Stimulated activated memory B cell treated with anti-CD40 and anti-IgM and Interleukin-4, amounts not matched to agents 10 μg/mL and 1 μg/mL and 100 μg/mL, for 72 hours (primary cell): ENCODE results near the gene PSRC1.
"Not testable (repeated sequence)": the region's sequence is repeated elsewhere in the genome, so short reads cannot be mapped to it uniquely, and the experiment has no call there.

ENCODE experiments used
- ATAC-seq: fragments of 150-1000 bp; cut with Tn5 transposase; 2 replicates; pipeline ENCODE4 v1.10.0; 2021
- H3K27ac Mint-ChIP-seq: one replicate; pipeline ENCODE4 v1.8.0; 2022; ENCODE audit warnings: mild to moderate bottlenecking, mixed read lengths
- H3K27me3 Mint-ChIP-seq: one replicate; pipeline ENCODE4 v1.8.0; 2022; ENCODE audit warnings: mixed read lengths
- H3K36me3 Mint-ChIP-seq: one replicate; pipeline ENCODE4 v1.8.0; 2022; ENCODE audit warnings: mixed read lengths
- H3K4me1 Mint-ChIP-seq: one replicate; pipeline ENCODE4 v1.8.0; 2022; ENCODE audit warnings: mixed read lengths
- H3K4me3 Mint-ChIP-seq: one replicate; pipeline ENCODE4 v1.8.0; 2022; ENCODE audit warnings: mild to moderate bottlenecking, moderate library complexity, mixed read lengths
- H3K9me3 Mint-ChIP-seq: one replicate; pipeline ENCODE4 v1.8.0; 2022; ENCODE audit warnings: mixed read lengths

PSRC1 gene

DNA sequence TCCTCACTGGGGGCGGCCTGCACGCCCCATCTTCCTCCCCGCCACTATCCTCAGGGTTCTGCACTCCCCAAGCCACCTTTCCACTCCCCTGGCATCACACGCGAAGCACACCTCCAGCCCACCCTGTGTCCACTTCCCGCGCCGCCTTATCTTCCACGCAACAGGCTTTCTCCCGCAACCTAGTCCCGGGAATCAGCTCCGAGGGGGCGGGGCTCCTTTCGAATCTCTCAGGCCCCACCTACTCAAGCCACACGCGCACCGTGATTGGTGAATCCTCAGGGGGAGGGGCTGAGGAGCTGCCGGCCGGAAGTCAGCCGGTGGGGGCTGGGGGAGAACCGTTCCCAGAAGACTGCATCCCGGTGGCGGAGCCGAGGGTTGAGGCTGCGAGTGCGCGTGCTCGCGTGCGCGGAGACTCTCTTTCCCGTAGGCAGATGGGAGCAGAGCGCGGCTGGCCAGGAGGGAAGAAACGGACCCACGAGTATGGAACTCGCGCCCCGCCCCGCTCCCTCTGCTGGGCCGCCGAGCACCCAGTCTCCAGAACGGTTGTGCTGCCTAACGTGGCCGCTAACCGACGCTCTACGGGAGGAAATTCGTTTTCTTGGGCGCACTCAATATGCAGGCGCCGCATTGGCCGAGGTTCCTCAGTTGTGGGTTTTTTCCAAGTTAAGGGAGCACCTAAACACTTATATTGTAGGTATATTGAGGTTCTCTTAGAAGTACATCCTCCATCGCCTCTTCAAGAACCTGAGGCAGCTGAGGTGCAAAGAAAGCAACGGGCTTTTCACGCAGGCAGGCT is at the start of gene PSRC1:
TSS of gene PSRC1 (minus strand) at position 194 of the 796 bp plus-strand sequence.
- Mint-ChIP-seq H3K36me3 (no peaks in the 10 kb centered on the region), H3K27ac (peak within 1 kb of the TSS; percentile 60), H3K9me3 (no peaks in the 10 kb centered on the region), H3K4me1 (peaks cover 7% of the 10 kb centered on the region), H3K27me3 (no peaks in the 10 kb centered on the region), H3K4me3 (peak within 1 kb of the TSS; percentile 89)
- peak; percentile 97 for ATAC-seq

DNA sequence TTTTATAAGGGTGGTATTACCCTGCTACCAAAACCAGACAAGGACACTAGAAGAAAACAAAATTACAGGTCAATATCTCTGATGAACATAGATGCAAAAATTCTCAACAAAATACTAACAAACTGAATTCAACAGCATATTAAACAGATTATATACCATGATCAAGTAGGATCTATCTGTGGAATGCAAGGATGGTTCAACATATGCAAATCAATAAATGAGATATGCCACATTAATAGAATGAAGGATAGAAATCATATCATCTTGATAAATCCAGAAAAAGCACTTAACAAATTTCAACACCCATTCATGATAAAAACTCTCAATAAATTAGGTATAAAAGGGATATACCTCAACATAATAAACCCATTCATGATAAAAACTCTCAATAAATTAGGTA is 48.2 kb upstream of the PSRC1 start:
- H3K36me3 Mint-ChIP-seq, result peaks cover 11% of the 10 kb centered on the region
- no peak overlapping the region for H3K27ac Mint-ChIP-seq
- H3K27me3 Mint-ChIP-seq, result peaks cover 48% of the 10 kb centered on the region
- H3K9me3 Mint-ChIP-seq, result peaks cover 12% of the 10 kb centered on the region
- no peaks in the 10 kb centered on the region for H3K4me1 Mint-ChIP-seq
- H3K4me3 Mint-ChIP-seq, result no peak overlapping the region
- no peak for ATAC-seq

DNA sequence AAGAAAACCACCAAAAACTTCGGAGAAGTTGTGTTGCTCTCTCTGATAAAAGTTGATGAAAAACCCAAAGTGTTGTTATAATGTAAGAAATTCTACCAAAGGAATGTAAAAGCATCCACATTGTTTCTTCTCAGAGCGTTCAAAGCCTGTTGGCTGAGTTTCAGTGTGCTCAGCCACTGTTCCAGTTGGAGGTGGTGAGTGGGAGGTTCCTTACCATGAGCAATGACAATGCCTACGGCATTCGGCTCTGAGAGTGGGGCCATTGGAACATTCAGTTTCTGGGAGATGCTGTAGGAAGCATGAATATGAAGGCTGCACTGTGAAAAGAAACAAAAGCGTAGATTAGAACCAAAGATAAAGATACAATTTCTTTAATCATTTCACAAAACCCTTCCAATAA is 44.3 kb upstream of the PSRC1 start:
- H3K4me3 Mint-ChIP-seq, result no peak overlapping the region
- peaks cover 46% of the 10 kb centered on the region for H3K27me3 Mint-ChIP-seq
- H3K9me3 Mint-ChIP-seq, result peaks cover 9% of the 10 kb centered on the region
- peaks cover 11% of the 10 kb centered on the region for H3K36me3 Mint-ChIP-seq
- ATAC-seq, result no peak
- no peak overlapping the region for H3K27ac Mint-ChIP-seq
- no peaks in the 10 kb centered on the region for H3K4me1 Mint-ChIP-seq

DNA sequence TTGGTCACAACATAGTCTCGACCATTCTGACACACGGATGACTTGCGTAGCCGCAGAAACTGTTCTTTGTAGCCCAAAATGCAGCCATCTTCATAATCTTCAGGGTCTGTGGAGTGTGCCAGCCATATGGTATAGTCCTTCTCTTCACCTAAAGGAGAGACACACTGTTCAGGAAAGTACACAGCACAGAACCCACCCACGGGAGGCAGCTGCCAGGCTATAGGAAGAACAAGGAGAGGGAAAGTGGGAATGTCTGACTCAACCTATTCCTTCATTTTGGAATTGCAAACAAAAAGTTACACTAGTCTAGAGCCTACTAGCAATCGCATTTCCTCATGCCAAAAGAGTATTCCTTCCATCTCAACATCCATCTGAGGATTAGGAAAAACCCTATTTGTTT is 40.0 kb upstream of the PSRC1 start:
- Mint-ChIP-seq H3K27ac (no peak overlapping the region), H3K27me3 (peaks cover 41% of the 10 kb centered on the region), H3K4me1 (no peaks in the 10 kb centered on the region), H3K9me3 (no peaks in the 10 kb centered on the region), H3K36me3 (no peaks in the 10 kb centered on the region), H3K4me3 (no peak overlapping the region)
- ATAC-seq, result no peak

DNA sequence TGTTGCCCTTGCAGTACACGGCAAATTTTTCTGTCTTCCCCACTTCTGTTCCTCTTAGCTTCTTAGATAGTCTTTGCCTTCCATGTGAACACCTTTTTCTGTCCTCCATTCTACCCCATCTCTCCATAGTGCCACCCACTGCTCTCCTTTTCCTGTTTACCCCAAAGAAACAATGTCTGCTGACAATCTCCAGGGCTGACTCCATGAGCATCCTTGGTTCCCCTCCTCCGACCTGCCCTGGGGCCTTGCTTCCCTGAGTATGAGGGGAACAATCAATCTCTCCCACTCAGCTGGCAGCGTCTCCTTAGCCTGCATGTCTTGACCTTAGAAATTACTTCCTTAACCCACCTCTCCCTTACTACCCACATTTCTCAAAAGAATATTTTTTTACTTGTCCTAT is 36.2 kb upstream of the PSRC1 start:
- Mint-ChIP-seq H3K27me3 (peaks cover 29% of the 10 kb centered on the region), H3K36me3 (no peaks in the 10 kb centered on the region), H3K27ac (no peak overlapping the region), H3K9me3 (no peaks in the 10 kb centered on the region), H3K4me1 (no peaks in the 10 kb centered on the region), H3K4me3 (no peak overlapping the region)
- no peak for ATAC-seq

DNA sequence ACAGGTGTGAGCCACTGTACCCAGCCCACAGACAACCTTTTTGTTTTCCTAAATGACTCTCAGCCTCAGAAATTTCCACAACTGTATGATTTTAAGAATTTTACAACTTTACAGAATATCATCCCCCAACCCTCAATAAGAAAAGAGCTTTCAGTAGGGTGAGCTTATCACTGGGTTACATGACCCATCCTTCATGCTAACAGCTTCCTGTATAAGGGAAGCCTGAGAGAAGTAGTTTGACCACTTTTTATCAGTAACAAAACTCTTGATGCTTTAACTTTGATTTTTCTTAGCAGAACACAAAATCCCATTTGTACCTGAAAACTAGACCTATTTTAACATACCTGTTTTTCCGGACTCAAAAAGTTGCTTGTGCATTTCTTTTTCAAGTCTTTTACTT is 33.6 kb upstream of the PSRC1 start:
- Mint-ChIP-seq H3K9me3 (no peaks in the 10 kb centered on the region), H3K27ac (no peak overlapping the region), H3K27me3 (peaks cover 17% of the 10 kb centered on the region), H3K4me3 (no peak overlapping the region), H3K36me3 (no peaks in the 10 kb centered on the region), H3K4me1 (no peaks in the 10 kb centered on the region)
- ATAC-seq, result no peak

DNA sequence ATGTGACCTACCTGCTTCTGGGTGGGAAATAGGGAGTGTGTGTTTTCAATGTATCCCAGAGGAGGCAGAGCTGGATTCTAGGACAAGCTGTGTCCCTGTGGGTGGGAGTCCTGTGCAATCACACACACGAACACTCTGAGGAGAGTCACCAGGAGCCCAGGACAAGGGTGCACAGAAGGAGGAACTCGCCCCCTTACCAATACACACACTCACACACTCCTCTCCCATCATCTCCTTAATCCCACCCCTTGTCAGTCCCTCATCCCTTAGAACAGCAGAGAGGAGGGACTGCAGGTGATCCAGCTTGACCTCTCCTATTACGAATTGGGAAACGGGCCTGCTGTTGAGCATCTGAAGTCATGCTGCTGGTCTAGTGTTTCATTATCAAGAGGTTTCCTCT is 32.3 kb upstream of the PSRC1 start:
- Mint-ChIP-seq H3K9me3 (no peaks in the 10 kb centered on the region), H3K36me3 (no peaks in the 10 kb centered on the region), H3K27ac (no peak overlapping the region), H3K27me3 (peaks cover 15% of the 10 kb centered on the region), H3K4me1 (no peaks in the 10 kb centered on the region), H3K4me3 (no peak overlapping the region)
- no peak for ATAC-seq

DNA sequence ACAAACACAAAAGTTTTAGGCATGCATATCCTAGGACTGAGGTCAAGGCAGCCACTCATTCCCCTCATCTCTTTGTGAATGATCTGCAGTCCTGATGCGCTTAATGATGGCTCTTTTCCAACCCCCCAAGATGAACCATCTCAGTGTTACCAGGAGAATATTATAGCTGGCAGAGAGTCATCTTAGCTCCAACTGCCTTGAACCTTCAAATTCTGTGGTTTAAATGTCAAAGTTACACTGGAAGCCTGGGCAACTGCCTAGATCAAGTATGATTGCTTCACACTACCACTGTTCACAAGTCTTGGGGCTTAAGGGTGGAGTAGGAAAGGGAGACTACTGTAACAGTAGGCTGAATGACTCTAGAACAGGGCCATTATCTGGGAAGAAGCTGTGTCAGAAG is 31.9 kb upstream of the PSRC1 start:
- H3K36me3 Mint-ChIP-seq, result no peaks in the 10 kb centered on the region
- no peak for ATAC-seq
- peaks cover 15% of the 10 kb centered on the region for H3K27me3 Mint-ChIP-seq
- H3K27ac Mint-ChIP-seq, result no peak overlapping the region
- H3K4me3 Mint-ChIP-seq, result no peak overlapping the region
- H3K4me1 Mint-ChIP-seq, result no peaks in the 10 kb centered on the region
- H3K9me3 Mint-ChIP-seq, result no peaks in the 10 kb centered on the region

DNA sequence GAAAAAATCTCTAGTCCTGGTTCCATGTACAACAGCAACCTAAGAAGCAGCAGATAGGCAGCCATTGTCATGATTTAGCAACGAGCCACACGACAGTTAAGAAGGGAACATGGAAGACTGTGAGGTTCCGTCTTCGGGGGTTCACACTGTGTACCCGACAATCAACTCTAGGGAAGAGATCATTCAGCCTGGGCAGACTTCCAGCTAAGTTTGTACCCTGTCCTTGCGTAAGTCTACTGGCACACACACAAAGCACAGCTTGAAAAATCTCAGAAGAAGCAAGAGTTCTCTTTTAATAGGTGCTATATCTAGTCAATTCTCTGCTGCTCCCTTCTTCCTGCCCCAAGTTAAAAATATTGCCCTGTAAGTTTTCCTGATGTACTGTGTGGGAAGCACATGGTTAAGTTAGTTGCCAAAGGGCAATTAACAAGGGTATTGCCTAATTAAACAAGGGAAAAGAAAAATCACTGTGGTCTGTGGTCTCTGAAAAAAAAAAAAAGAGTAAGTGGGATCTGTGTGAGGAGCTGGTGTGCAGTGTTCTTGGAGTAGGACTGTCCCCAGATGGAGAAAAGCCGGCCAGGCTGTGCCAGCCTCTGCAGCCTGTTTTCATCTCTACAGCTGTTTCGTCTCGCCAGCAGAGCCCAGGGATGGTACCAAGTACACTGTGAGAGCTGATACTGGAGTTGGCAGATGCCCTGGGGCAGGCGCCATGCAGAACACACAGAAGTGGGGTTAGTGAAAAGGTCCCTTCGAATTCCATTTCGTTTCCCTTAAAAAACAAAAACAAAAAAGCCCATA is 30.2 kb upstream of the PSRC1 start:
- Mint-ChIP-seq H3K27me3 (peaks cover 17% of the 10 kb centered on the region), H3K4me1 (peaks cover 4% of the 10 kb centered on the region), H3K4me3 (no peak overlapping the region), H3K27ac (no peak overlapping the region), H3K9me3 (no peaks in the 10 kb centered on the region), H3K36me3 (no peaks in the 10 kb centered on the region)
- ATAC-seq, result no peak

DNA sequence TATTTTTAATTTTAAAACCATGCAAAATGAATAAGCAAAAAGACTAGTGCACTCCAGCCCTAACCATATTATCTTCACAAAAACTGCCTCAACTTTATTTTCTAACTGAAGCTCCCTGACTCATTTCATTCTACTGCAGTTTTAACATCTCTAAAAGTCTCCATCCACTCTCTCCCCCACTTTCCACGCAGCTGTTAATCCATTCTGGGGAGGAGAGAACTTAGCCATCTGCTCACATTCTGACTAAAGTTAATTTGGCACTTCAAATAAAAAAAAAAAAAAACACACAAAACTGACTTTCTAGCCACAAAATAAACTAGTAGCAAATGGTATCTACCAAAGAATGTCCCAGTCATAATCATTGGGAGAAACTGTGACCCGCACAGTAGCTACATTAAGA is 29.3 kb upstream of the PSRC1 start:
- Mint-ChIP-seq H3K4me1 (peaks cover 12% of the 10 kb centered on the region), H3K27ac (no peak overlapping the region), H3K4me3 (no peak overlapping the region), H3K27me3 (peaks cover 17% of the 10 kb centered on the region), H3K36me3 (no peaks in the 10 kb centered on the region), H3K9me3 (no peaks in the 10 kb centered on the region)
- no peak for ATAC-seq

DNA sequence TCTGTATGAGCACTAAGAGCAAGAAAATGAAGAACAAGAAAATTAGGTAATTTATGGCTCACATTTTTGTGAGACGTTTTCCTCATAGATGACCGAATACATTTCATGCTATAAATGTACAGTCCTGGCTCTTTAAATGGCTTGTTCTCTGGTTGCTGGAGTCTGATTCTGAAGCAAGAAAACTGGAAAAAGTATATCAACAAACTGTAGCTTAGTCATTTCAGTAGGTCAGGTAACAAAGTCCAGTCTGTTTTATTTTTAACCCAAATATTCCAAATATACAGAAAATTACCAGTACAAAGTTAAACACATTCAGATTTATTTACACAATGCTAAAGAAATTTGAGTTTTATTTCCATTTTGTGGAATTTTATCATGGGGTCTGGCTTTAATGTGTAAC is 26.4 kb upstream of the PSRC1 start:
- Mint-ChIP-seq H3K27ac (no peak overlapping the region), H3K9me3 (no peaks in the 10 kb centered on the region), H3K27me3 (peaks cover 17% of the 10 kb centered on the region), H3K36me3 (no peaks in the 10 kb centered on the region), H3K4me3 (no peak overlapping the region), H3K4me1 (peaks cover 17% of the 10 kb centered on the region)
- no peak for ATAC-seq

DNA sequence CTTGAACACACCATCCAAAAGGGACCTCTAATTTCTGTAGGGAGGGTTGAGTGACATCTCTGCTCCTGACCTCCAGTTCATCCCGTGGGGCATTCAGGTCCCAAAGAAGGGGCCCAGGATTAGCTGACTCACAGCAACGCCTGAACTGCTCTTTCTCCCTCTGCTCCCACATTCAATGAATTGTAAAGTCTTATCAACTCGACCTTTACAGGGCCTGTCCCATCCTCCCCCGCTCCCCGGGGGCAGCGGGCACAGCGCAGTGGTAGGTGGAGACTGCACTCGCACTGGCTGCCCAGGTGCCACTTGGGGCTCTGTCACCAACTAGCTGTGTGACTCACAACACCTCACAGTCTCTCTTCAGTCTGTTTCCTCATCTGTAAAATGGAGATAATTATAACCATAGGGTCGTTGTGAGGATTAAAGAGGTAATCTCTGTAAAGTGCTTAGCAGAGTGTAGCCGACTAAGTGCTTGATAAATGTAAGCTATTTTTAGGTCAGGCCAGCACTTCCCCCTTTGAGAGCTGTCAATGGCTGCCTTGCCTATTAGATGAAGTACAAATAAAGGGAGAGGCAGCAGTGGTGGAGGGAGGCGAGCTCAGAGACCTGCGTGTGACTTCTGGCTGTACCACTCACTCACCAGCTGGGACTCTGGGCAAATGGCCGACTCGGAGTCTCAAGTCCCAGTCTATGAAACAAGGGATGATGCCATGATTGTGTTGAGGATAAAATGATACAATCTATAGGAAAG is 24.5 kb upstream of the PSRC1 start:
- H3K4me3 Mint-ChIP-seq, result peak overlapping the region; percentile 65
- H3K27me3 Mint-ChIP-seq, result peaks cover 17% of the 10 kb centered on the region
- peaks cover 17% of the 10 kb centered on the region for H3K4me1 Mint-ChIP-seq
- peak overlapping the region; percentile 23 for H3K27ac Mint-ChIP-seq
- ATAC-seq, result peak; percentile 89
- H3K36me3 Mint-ChIP-seq, result no peaks in the 10 kb centered on the region
- no peaks in the 10 kb centered on the region for H3K9me3 Mint-ChIP-seq

DNA sequence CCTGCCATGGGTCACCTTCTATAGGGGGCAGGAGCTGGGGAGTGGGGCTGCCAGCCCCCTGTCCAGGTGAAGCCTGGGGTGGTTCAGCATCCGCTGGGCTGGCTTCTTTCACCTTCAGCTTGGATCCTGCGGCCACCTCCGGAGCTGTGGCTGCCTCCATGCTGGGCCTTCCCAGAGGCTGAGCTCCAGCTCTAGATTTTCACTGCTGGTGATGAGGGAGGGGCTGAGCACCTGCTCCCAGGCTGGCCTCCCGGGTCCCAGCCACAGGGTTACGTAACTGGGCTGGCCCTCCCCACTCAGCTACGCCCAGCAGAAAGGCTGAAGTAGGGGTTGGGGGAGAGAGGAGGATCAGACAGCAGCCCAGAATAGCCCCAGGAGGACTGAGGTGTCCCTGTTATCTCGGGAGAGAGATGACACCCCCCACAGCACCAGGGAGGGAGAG is 23.9 kb upstream of the PSRC1 start, which contains the start of gene MYBPHL:
TSS of gene MYBPHL (minus strand) at position 180 of the 442 bp plus-strand sequence. CDS start at position 160, 20 bp downstream.
- H3K27ac Mint-ChIP-seq, result peak within 1 kb of the TSS; percentile 23
- peaks cover 17% of the 10 kb centered on the region for H3K27me3 Mint-ChIP-seq
- H3K9me3 Mint-ChIP-seq, result no peaks in the 10 kb centered on the region
- peaks cover 17% of the 10 kb centered on the region for H3K4me1 Mint-ChIP-seq
- peak within 1 kb of the TSS; percentile 65 for H3K4me3 Mint-ChIP-seq
- ATAC-seq, result no peak
- H3K36me3 Mint-ChIP-seq, result no peaks in the 10 kb centered on the region

DNA sequence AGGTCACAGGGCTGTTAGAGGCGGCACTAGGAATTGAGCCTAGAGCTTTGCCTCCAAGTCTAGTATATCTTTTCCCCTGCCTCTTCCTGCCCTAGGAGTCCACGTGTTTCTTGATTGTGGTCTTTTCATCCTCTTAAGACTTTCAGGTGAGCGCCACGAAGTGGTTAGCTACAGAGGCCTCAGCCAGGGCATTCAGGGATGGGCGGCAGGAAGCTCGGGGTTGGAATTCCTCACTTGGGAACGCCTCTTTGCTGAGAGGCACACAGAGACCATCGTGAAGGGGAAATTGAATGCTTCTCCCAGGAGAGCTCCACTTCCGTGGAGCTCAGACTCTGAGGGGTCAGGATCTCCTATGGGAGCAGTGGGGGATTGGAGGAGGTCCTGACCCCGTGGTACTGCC is 23.0 kb upstream of the PSRC1 start:
- not testable (repeated sequence) for ATAC-seq, H3K9me3 Mint-ChIP-seq, H3K36me3 Mint-ChIP-seq, H3K4me3 Mint-ChIP-seq, H3K27ac Mint-ChIP-seq
- H3K4me1 Mint-ChIP-seq, result peaks cover 17% of the 10 kb centered on the region
- H3K27me3 Mint-ChIP-seq, result peaks cover 16% of the 10 kb centered on the region

DNA sequence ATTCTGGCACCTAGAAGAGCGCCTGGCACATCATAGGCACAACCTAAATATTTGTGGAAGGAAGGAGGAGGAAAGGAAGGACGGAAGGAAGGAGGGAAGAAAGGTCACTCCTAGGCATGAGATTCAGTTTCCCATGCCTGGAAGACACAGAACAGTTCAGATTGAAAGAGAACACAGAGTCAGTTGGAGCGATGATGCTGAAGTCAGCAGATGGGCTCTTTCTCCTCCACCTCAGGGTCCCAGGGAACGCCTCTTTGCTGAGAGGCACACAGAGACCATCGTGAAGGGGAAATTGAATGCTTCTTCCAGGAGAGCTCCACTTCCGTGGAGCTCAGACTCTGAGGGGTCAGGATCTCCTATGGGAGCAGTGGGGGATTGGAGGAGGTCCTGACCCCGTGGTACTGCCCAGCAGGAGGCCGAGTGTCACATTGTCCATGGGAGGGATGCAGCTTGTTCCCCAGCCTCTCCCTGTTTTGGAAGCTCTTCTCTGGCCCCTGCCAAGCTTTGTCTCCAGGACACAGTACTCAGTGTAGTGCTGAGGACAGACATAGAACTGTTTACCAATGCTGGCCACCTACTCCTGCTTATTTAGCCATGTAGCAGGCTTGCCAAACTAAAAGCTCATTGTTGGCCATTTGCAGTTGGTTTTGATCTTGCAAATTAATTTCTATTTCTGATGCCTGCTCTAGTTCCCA is 21.4 kb upstream of the PSRC1 start:
- H3K27ac Mint-ChIP-seq, result no peak overlapping the region
- no peaks in the 10 kb centered on the region for H3K9me3 Mint-ChIP-seq
- H3K4me1 Mint-ChIP-seq, result peaks cover 17% of the 10 kb centered on the region
- H3K36me3 Mint-ChIP-seq, result no peaks in the 10 kb centered on the region
- ATAC-seq, result no peak
- H3K4me3 Mint-ChIP-seq, result no peak overlapping the region
- H3K27me3 Mint-ChIP-seq, result peaks cover 15% of the 10 kb centered on the region
